ENCODE data around the gene CALCOCO2.
A peak's percentile ranks its signal among the peaks of the same experiment; 100 is the strongest.
"Not testable (repeated sequence)": the region's sequence is repeated elsewhere in the genome, so short reads cannot be mapped to it uniquely, and the experiment has no call there.

CALCOCO2 gene

GRCh38 chr17:48830840-48831548 lies at the start of gene CALCOCO2:
Gene CALCOCO2 (plus strand): TSS chr17:48831035. CDS start chr17:48841708, 10,673 bp downstream.
- no peak for FAIRE-seq

- FAIRE-seq = no peak
Measured at GRCh38 chr17:48787828-48788227, 43.0 kb upstream of the CALCOCO2 start.

- FAIRE-seq = no peak
Measured at GRCh38 chr17:48790607-48791127, 40.2 kb upstream of the CALCOCO2 start.

GRCh38 chr17:48791128-48792032 lies 39.5 kb upstream of the CALCOCO2 start:
- peak; percentile 43 for FAIRE-seq

- FAIRE-seq = no peak
Measured at GRCh38 chr17:48792033-48792798, 38.6 kb upstream of the CALCOCO2 start.

GRCh38 chr17:48795444-48796162 lies 35.2 kb upstream of the CALCOCO2 start:
- FAIRE-seq = no peak

- FAIRE-seq = not testable (repeated sequence)
Measured at GRCh38 chr17:48796163-48796522, 34.7 kb upstream of the CALCOCO2 start.

- FAIRE-seq = no peak
Measured at GRCh38 chr17:48799069-48799723, 31.6 kb upstream of the CALCOCO2 start.

GRCh38 chr17:48800626-48801217 lies 30.1 kb upstream of the CALCOCO2 start:
- no peak for FAIRE-seq

- no peak for FAIRE-seq
Measured at GRCh38 chr17:48804936-48805411, 25.9 kb upstream of the CALCOCO2 start.

- FAIRE-seq = no peak
Measured at GRCh38 chr17:48809182-48809581, 21.7 kb upstream of the CALCOCO2 start.

- no peak for FAIRE-seq
Measured at GRCh38 chr17:48812001-48812400, 18.8 kb upstream of the CALCOCO2 start.

GRCh38 chr17:48814504-48814903 lies 16.3 kb upstream of the CALCOCO2 start:
- no peak for FAIRE-seq

- FAIRE-seq = no peak
Measured at GRCh38 chr17:48815311-48815710, 15.5 kb upstream of the CALCOCO2 start.

GRCh38 chr17:48816438-48816773 lies 14.4 kb upstream of the CALCOCO2 start:
- no peak for FAIRE-seq

- no peak for FAIRE-seq
Measured at GRCh38 chr17:48816774-48817590, 13.9 kb upstream of the CALCOCO2 start, which contains the start of gene TTLL6. Gene TTLL6 (minus strand): TSS chr17:48817229. CDS start chr17:48817072, 157 bp downstream.

- FAIRE-seq = no peak
Measured at GRCh38 chr17:48818361-48818841, 12.4 kb upstream of the CALCOCO2 start.

- FAIRE-seq = no peak
Measured at GRCh38 chr17:48819466-48819865, 11.4 kb upstream of the CALCOCO2 start.

GRCh38 chr17:48820936-48821335 lies 9.9 kb upstream of the CALCOCO2 start:
- not testable (repeated sequence) for FAIRE-seq

All from A204.1 (cell line).